GM19328 (cell line): Measurements from ENCODE around the gene EXOSC5.
"Not testable (repeated sequence)": the region's sequence is repeated elsewhere in the genome, so short reads cannot be mapped to it uniquely, and the experiment has no call there.

ENCODE experiments used
- ATAC-seq: cut with Tn5 transposase; IDR thresholded peaks from one replicate; pipeline ENCODE4 v1.9.1; 2021; ENCODE audit warnings: mild to moderate bottlenecking, moderate library complexity; ENCODE audit not compliant: unreplicated experiment

Gene EXOSC5

DNA sequence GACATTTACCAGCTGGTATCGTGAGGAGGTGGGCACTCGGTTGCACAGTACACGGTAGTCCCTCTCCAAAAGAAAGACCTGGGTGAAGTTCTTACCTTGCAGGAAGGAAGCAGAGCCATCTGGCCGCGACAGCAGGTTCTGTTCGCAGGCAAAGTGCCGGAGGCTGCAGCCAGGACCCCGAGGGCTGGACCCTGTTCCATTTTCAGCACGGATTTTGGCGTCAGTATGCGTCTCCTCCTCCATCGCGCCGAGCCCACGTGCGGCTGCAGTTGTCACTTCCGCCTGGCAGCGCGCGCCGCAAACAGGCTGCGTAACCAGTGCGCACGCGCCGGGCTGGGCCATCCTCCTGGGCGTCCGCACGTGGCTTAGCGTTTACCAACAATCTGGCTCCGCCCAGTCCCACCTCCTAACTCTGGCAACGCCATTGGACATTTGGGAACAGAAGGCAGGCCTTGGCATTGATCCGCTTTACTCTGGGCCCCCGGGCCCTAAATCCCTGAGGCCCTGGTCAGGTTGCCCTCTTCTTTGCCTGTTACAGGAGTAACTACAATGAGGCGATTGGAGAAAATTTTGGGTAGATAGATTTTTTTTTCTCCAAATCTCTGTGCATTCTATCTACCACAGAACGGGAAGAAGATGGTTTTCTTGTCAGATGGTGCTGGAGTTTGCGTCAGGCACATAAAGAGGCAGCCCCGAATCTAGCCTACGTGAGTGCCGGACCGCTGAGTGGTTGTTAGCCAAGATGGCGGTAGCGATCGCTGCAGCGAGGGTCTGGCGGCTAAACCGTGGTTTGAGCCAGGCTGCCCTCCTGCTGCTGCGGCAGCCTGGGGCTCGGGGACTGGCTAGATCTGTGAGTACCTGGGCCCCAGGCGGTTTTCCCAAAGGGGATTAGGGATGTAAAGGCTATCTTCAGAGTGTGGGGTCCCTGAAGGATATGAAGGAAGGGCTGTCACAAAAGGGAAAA lies at the start of gene EXOSC5, which contains the start of gene BCKDHA:
Gene EXOSC5 (minus strand): TSS at position 274 of the 964 bp plus-strand sequence. CDS start 31 bp downstream, at position 243.
Gene BCKDHA (plus strand): TSS at position 733 of the 964 bp plus-strand sequence. CDS start 10 bp downstream, at position 743.
- peak; percentile 77 for ATAC-seq

DNA sequence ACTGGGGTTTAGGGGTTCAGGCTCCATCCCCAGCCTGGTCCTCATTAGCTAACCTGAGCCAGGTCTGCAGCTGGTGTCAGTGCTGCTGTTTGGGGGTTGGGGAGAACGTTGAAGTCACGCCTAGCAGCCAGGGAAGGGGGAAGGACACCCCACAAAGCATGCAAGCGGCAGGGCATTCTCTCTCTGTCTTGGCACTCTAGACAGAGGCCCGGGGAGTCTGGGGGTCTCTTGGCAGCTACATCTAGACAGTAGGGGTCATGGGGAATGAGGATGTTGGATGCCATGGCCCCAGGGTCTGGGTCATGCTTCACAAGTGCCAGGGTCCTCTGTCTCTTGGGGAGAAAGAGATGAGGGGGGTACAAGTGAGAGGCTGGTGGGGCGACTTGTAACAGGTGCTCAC lies 48.4 kb upstream of the EXOSC5 start:
- ATAC-seq, result no peak

DNA sequence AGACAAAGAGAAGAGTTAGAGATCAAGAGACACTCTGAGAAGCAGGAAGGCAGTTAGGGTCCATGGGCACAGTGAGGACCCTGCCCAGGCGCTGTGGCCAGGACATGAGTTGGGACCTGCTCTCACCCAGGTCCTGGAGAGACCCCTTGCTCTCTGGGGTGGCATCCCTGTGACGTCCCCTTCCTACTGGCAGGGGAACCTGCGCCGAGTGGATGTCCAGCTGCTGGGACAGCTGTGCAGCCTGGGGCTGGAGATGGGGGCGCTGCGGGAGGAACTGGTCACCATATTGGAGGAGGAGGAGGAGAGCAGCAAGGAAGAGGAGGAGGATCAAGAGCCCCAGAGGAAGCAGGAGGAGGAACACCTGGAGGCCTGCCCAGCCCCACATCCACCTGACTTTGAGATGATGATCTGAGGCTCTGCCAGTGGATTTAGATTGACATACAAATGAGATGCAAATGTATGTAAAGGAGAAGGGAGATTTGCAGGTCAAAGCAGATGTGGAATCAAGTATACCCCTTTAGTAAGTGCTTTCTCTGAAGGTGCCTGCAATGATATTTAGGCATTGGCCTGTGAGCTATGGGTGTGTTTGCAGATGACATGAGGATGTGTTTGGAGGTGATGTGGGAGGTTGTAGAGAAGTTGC lies 46.8 kb upstream of the EXOSC5 start:
- no peak for ATAC-seq

DNA sequence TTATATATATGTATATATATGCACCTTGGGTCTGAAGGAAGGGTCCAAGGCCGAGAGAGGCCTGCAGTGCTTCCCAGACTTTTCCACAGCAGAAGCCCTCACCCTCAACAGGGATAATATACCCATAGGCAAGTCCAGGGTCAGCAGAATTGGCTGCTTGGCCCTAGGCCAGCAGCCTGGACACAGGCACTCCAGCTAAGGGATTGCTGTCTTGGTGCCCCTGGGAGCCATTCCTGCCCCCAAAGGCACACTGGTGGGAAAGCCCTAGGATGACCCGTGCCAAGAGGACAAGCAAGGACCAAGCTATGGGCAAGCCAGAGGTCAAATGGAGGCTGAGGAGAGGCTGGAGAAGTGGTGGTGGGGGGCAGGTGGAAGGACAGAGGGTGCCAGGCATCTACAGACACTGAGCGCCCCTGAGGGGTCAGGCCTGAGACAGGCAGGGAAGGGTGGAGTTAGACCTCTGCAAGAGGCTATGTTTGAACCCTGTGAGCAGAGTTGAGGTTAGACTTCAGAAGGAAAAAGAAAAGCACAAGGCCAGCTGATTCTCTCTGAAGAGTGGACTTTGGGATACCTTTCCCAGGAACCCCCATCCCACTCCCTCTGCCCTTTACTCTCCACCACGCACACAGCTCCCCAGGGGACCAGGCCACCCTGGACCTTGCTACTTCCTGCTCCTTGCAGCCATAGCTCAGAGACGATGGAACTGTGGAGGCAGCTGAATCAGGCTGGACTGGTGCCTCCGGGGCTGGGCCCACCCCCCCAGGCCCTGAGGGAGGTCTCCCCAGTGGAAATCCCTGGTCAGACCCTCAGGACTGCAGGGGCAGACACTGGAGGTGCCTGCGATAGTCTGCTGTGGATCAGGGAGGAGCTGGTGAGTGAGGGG lies 45.6 kb upstream of the EXOSC5 start, which contains the start of gene ERICH4:
Gene ERICH4 (plus strand): TSS at position 684 of the 883 bp plus-strand sequence. CDS start 14 bp downstream, at position 698.
- no peak for ATAC-seq

DNA sequence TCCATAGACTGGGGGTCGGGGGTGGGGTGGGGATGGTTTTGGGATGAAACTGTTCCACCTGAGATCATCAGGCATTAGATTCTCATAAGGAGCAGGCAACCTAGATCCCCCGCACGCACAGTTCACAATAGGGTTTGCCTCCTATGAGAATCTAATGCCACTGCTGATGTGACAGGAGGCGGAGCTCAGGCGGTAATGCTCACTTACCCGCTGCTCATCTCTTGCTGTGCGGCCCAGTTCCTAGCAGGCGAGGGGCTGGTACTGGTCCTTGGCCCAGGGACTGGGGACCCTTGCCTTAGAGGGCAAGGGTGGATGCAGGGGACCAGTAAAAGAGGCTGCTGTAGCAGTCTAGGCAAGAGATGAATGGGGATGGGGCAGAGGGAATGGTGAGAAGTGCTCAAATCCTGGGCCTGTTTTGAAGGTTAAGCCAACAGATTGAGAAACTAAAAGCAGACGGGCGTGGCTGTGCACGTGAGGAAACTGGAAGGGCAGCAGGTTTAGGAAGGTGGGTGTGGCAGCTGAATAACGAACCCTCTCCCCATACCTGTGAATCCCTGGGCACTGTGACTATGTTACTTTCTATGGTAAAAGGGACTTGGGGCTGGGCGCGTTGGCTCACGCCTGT lies 44.3 kb upstream of the EXOSC5 start:
- ATAC-seq, result no peak

DNA sequence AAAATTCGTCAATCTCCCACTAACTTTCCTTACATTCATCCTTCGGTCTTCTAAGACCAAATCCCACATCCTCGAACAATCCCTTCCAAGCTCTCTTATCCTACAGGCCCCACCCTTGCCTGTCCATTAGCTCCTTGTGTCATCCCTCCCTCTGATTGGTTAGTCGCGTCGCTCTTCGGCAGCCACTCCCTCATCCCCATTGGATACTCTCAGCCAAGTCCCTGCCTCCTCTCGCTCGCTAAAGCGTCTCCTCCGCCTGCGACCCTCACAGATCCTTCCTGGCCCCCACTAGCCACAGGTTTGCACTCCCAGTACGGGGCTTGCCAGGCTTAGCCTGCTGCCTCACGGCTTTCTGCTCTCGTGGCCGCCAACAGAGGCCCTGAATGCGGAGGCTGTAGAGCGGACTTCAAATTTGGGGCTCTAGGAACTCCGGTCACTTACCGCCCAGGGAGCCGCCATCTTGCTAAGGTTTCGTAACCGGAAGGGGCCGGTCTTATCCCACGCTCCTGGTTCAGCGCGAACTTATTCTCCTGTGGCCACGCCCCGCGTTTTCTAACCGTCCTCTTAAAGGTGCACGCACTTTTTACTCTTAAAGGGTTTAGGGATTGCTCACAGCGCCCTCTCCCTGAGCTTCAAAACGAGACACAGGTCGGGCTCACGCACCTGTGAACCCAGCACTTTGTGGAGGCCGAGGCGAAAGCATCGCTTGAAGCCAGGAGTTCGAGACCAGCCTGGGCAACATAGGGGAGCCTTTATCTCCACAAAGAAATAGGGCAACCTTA lies 42.5 kb upstream of the EXOSC5 start, which contains the start of gene DMAC2:
Gene DMAC2 (minus strand): TSS at position 472 of the 782 bp plus-strand sequence. CDS start 13 bp downstream, at position 459.
- ATAC-seq, result peak; percentile 88

DNA sequence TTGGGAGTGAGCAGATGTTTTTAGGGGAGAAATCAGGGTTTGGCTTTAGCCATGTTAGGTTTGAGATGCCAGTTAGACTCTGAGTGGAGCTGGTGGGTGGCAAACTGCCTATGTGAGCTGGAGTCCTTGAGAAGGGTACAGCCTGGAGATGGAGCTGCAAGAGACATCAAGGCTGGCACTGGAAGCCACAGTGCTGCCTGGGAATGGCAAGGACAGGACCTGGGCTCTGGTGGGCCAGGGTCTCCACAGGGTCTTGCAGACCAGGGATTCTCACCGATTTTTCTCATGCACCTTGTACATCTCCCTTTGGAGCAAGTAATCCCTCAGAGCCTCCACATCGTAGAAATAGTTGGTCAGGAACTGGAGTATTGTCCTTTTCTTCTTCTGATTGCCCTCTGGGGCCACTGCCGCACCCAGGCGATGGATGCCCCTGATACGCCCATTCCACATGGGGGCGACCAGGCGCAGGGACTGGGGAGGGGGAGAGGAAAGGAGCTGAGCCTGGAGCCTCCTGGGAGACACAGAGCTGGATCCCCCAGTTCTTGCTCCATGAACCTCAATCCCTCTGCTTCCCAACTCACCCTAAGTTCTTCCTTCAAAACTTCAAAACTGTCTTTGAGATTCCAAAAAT lies 40.9 kb upstream of the EXOSC5 start:
- ATAC-seq, result no peak

DNA sequence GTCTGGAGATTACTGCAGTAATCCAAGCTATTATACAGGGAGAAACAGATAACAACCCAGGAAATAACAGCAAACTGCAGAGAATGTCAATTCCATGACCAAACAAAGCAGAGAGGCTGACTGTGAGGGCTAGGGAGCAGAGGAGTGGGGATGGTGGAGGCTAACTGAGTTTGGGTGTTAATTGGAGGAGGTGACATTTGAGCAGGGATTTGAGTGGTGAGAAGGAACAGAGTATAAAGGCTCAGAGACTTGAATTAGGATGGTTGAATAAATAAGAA lies 39.5 kb upstream of the EXOSC5 start:
- no peak for ATAC-seq

DNA sequence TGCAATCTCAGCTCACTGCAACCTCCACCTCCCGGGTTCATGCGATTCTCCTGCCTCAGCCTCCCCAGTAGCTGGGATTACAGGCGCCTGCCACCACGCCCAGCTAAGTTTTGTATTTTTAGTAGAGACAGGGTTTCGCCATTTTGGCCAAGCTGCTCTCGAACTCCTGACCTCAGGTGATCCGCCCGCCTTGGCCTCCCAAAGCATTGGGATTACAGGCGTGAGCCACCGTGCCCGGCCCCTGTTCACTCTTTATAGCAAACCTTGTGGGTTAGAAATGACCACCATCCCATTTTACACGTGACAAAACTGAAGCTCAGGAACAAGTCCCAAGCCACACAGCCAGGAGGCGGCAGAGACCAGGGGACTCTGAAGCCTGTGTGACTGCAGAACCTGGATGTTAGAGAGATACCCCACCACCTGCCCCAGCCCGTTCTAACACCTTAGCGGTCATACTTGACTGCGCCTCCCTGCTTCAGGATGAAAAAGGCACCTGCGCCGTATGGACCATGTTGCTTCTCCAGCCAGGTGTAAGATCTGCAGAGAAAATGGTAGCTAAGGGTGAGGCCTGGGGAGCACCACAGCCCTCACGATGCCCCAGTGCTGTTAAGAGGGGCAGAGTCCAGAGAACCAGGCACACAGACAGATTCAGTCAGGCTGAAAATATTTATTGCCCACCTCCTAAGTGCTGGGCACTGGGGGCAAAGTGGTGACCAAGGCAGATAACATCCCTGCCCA lies 38.9 kb upstream of the EXOSC5 start:
- ATAC-seq, result no peak

DNA sequence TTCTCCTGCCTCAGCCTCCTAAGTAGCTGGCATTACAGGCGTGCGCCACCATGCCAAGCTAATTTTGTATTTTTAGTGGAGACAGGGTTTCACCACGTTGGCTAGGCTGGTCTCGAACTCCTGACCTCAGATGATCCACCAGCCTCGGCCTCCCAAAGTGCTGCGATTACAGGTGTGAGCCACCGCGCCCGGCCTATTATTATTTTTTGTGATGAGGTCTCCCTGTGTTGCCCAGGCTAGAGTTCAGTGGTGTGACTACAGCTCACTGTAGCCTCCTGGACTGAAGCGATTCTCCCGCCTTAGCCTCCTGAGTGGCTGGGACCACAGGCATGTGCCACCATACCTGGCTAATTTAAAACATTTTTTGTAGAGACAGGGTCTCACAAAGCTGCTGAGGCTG lies 38.2 kb upstream of the EXOSC5 start:
- not testable (repeated sequence) for ATAC-seq

DNA sequence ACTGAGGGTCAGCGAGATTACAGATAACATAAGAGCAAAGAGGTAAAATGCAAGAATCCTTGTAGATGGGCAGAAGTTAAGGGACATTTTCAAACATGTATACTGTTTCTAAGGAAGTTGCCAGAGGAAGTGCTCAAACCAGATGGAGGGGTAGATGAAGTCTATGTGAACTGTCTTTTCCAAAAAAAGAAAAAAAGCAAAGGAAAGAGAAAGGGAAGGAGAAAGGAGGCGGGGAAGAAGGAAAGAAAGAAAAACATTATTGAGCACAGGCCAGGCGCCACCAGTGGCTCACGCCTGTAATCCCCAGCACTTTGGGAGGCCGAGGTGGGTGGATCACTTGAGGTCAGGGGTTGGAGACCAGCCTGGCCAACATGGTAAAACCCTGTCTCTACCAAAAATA lies 37.3 kb upstream of the EXOSC5 start:
- no peak for ATAC-seq

DNA sequence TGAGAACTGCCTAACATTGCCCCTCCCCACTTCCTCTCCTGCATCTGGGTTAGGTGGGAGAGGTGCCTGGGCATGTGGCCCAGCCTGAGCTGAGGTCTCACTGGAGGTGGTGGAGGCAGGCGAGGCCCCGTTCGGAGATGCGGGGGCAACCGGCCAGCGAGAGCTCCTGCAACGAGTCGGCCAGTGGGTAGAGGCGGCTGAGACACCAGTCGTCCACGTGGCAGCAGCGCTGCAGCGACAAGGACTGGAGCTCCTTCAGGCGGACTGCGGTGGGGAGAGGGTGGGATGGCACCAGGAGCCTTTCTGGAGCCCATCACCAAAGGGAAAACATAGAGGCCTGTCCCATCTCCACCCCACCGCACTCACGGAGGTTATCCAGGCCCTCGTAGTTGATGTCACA lies 36.0 kb upstream of the EXOSC5 start:
- ATAC-seq, result no peak

DNA sequence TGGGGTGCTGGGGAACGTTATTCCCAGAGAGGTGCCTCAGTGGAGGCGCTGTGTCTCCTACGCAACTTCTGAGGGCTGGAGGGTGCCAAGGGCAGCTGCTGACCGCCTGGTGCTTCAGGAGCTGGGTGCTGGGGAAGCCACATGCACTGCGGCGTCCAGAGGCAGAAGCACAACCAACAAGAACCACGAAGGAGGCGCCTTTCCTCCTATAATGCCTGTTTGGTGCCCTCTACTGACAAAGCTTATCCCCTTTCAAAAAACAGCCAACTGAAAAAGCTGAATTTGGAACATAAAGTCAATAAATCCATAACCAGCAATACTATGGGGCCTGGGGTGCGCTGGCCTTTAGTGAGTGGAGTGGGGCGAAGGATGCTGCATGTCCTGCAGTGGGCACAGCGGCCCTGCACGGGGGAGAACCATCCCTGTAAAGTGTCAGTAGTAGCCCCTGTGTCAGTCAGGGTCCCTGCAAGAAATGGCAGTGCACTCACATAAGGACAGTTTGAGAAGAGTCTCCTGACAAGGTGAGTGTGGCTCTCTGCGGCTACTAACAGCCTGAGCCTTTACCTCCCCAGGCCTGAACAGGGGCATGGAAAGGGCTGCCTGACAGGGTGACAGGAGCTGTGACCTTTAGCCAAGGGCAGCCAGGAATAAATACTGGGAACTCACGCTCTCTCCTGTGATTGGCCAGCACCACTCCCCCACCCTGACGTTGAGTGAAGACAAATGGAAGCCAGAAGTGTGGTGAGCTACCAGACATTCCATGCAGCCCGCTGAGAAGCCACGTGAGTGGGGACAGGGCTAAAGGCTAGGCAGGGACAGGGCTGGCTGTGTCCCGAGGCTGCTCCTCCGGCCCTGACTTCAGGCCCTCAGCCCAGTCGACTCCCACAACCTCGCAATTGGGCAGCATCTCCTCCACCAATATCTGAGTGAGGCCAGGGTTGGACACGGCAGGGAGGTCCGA lies 34.5 kb upstream of the EXOSC5 start:
- no peak for ATAC-seq

DNA sequence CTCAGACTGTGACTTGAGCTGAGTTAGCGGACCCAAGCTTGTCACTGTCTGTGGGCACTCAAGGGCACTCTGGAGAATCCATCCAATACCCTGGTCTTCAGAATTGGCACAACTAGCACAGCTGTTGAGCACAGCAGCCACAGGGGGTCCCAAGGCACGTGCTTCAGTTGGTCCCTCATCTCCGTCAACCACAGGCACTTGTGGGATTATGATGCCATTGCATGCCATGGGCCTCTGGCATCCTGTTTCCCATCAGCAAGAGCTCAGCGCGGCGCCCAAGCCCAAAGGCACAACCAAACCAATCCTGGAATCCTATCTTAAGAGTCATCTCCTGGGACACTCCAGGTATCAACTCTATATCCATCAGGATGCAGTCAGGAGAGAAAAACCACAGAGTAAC lies 33.8 kb upstream of the EXOSC5 start:
- no peak for ATAC-seq

DNA sequence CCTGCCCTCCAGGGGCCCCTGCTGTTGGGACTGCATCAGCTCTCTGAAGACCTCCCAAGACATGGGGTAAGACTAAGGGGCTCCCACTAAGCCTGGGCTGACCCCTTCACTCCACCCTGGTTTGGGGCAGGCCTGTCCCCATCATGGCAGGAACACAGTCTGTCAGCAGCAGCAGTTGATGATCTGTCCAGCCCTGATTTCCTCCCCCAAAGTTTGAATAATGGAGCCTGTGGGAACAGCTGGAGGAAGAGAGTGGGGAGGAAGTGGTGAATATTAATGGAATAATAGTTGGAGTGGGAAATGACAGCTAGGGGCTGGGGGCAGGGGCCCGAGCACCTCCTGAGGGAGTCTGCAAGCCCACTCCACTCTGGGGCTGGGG lies 31.3 kb upstream of the EXOSC5 start:
- ATAC-seq, result no peak

DNA sequence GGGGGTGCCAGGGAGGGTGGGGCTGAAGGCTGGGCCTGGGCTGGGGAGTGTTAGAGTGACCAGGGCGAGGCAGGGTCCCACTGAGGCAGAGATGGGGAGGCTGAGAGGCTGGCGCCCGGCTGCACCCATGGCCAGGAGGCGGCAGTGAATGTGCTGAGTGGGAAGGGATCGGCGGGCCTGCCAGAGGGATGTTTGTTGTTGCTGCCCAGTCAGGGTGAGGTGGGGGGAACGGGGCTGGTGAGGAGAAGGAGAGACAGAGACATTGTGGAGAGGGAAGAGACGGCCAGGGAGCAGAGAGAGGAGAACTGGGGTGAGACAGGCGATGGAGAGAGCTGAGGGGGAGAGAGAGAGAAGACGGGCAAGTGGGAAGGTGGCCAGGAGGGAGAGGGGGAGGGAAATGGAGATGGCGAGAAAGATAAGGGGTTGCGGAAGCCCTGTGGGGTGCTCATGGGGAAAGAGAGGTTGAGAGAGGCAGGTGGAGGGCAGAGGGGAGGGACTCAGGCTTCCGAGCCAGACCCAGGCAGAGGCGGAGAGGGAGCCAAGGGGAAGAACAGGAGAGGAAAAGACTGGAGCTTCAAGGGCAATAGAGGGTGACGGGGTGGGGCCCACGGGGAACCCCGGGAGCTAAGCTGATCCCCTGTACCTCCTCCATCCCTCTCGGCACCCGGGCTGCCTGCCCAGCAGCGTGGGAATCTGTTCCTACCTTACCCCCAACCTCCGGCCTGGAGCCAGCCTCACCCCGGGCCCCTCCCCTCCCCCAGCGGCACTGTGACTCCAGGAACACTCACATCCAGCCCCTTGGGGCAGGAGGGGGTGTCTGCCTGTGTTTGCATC lies 30.7 kb upstream of the EXOSC5 start:
- ATAC-seq, result no peak
